Neural crest cell (in vitro differentiated cells): ENCODE data around the gene ALPG. TPM values are rescaled to one million over a fixed set of nuclear protein-coding genes. Genes with fewer than 3 reads are reported as not detected.
A peak's percentile ranks its signal among the peaks of the same experiment; 100 is the strongest.
"Not testable (repeated sequence)": the region's sequence is repeated elsewhere in the genome, so short reads cannot be mapped to it uniquely, and the experiment has no call there.

Source experiments
- DNase-seq: peaks from one replicate; pipeline ENCODE4 v3.0.0; 2021; ENCODE audit warnings: low read depth, mixed read lengths, low spot score
- H3K27ac Mint-ChIP-seq: one replicate; pipeline ENCODE4 v1.8.0; 2021; ENCODE audit warnings: mild to moderate bottlenecking, mixed read lengths; ENCODE audit not compliant: unreplicated experiment
- H3K27me3 Mint-ChIP-seq: 2 replicates; pipeline ENCODE4 v1.8.0; 2021; ENCODE audit warnings: low read depth, mild to moderate bottlenecking, mixed read lengths
- H3K36me3 Mint-ChIP-seq: 2 replicates; pipeline ENCODE4 v1.8.0; 2021; ENCODE audit warnings: low read depth, mild to moderate bottlenecking, mixed read lengths
- H3K4me1 Mint-ChIP-seq: 2 replicates; pipeline ENCODE4 v1.8.0; 2021; ENCODE audit warnings: mixed read lengths
- H3K4me3 Mint-ChIP-seq: one replicate; pipeline ENCODE4 v1.8.0; 2021; ENCODE audit warnings: mild to moderate bottlenecking, mixed read lengths
- H3K9me3 Mint-ChIP-seq: 2 replicates; pipeline ENCODE4 v1.8.0; 2021; ENCODE audit warnings: mixed read lengths
- CTCF ChIP-seq: fragments of 200-600 bp; sonication (generic); conservative IDR thresholded peaks from 2 replicates; pipeline ENCODE4 v1.5.0; 2021; ENCODE audit warnings: antibody characterized with exemption, mild to moderate bottlenecking
- total RNA-seq: library from RNA; stranded (reverse); gene quantifications from 2 replicates; pipeline ENCODE4 v1.2.1, GENCODE V29; 2021

ALPG gene
- total RNA-seq, 1 donor from 2014 or later = not detected

GRCh38 chr2:232369126-232369951, 37.3 kb upstream of the ALPG start:
- H3K4me1 Mint-ChIP-seq = peaks cover 20% of the 10 kb centered on the region

GRCh38 chr2:232370007-232370406, 36.6 kb upstream of the ALPG start:
- not testable (repeated sequence) for H3K4me3 Mint-ChIP-seq, H3K36me3 Mint-ChIP-seq, H3K9me3 Mint-ChIP-seq, DNase-seq, H3K27me3 Mint-ChIP-seq
- Mint-ChIP-seq H3K4me1 (peaks cover 20% of the 10 kb centered on the region), H3K27ac (peak overlapping the region; percentile 81)

More at GRCh38 chr2:232369126-232369951, 37.3 kb upstream of the ALPG start:
- no peak for DNase-seq
- H3K9me3 Mint-ChIP-seq = no peaks in the 10 kb centered on the region
- no peak for TF ChIP-seq CTCF
- no peak overlapping the region for H3K4me3 Mint-ChIP-seq
- H3K27ac Mint-ChIP-seq = peak overlapping the region; percentile 81
- no peaks in the 10 kb centered on the region for H3K27me3 Mint-ChIP-seq
- H3K36me3 Mint-ChIP-seq = no peaks in the 10 kb centered on the region

GRCh38 chr2:232372231-232373208, 34.1 kb upstream of the ALPG start:
- Mint-ChIP-seq H3K4me3 (no peak overlapping the region), H3K27me3 (no peaks in the 10 kb centered on the region), H3K27ac (no peak overlapping the region), H3K9me3 (no peaks in the 10 kb centered on the region), H3K36me3 (no peaks in the 10 kb centered on the region), H3K4me1 (peaks cover 14% of the 10 kb centered on the region)
- TF ChIP-seq CTCF = no peak
- no peak for DNase-seq

- Mint-ChIP-seq H3K36me3 (no peaks in the 10 kb centered on the region), H3K27me3 (peaks cover 2% of the 10 kb centered on the region), H3K9me3 (no peaks in the 10 kb centered on the region), H3K4me1 (peaks cover 6% of the 10 kb centered on the region), H3K4me3 (no peak overlapping the region), H3K27ac (no peak overlapping the region)
- TF ChIP-seq CTCF = no peak
- DNase-seq = no peak
Observed at GRCh38 chr2:232374356-232374755, 32.3 kb upstream of the ALPG start.

GRCh38 chr2:232375164-232375563, 31.5 kb upstream of the ALPG start:
- Mint-ChIP-seq H3K27me3 (peaks cover 2% of the 10 kb centered on the region), H3K9me3 (no peaks in the 10 kb centered on the region), H3K4me1 (peaks cover 1% of the 10 kb centered on the region), H3K4me3 (no peak overlapping the region), H3K27ac (no peak overlapping the region), H3K36me3 (no peaks in the 10 kb centered on the region)
- no peak for TF ChIP-seq CTCF
- no peak for DNase-seq
